ENCODE results near the gene SCN9A.

DNA sequence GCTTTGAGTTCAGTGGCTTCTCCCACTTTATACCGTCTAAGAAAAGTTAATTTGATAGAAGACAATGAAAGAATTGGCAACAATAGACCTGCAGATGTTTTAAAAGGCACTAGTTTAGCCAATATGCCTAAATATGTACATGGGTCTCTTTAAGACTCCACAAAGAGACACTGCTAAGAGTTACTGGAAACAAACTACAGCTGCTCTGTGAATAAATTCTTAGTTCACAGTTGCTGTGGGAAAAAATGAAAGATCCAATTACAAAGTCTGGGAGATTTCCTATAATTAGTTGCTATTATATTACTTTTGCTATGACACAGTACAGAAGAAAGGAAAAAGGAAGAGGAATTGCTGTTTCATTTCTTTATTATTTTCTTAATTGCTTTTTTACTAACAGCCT, 34.3 kb downstream of the SCN9A start:
- TF ChIP-seq POLR2AphosphoS5 (IDR thresholded peaks at IDR 0.05; ENCODE audit: low read depth, low read length) = no peak
- TF ChIP-seq, protein P1, sequence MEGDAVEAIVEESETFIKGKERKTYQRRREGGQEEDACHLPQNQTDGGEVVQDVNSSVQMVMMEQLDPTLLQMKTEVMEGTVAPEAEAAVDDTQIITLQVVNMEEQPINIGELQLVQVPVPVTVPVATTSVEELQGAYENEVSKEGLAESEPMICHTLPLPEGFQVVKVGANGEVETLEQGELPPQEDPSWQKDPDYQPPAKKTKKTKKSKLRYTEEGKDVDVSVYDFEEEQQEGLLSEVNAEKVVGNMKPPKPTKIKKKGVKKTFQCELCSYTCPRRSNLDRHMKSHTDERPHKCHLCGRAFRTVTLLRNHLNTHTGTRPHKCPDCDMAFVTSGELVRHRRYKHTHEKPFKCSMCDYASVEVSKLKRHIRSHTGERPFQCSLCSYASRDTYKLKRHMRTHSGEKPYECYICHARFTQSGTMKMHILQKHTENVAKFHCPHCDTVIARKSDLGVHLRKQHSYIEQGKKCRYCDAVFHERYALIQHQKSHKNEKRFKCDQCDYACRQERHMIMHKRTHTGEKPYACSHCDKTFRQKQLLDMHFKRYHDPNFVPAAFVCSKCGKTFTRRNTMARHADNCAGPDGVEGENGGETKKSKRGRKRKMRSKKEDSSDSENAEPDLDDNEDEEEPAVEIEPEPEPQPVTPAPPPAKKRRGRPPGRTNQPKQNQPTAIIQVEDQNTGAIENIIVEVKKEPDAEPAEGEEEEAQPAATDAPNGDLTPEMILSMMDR (IDR thresholded peaks at IDR 0.05 in 2 of 3, conservative IDR thresholded peaks at IDR 0.05 in 1 of 3; ENCODE audit: borderline replicate concordance in 1 of 3, insufficient read depth in 1 of 3, low read depth in 2 of 3, low read length in 2 of 3) = no peak
- TF ChIP-seq, protein P2, sequence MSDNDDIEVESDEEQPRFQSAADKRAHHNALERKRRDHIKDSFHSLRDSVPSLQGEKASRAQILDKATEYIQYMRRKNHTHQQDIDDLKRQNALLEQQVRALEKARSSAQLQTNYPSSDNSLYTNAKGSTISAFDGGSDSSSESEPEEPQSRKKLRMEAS (IDR thresholded peaks at IDR 0.05) = no peak
- no peak for TF ChIP-seq JUND (IDR thresholded peaks at IDR 0.05)
- no peak for TF ChIP-seq POLR2A (IDR thresholded peaks at IDR 0.05; ENCODE audit: borderline replicate concordance, extremely low read depth, insufficient read depth, insufficient read length)
- TF ChIP-seq YY1 (IDR thresholded peaks at IDR 0.05; ENCODE audit: extremely low read depth, insufficient replicate concordance, low read depth, low read length) = no peak
- TF ChIP-seq EZH2 (IDR thresholded peaks at IDR 0.05) = no peak
